Heart right ventricle (tissue), 16 donors: ENCODE measurements around the gene SAMD3. TPM values are rescaled to one million over a fixed set of nuclear protein-coding genes. Genes with fewer than 3 reads are reported as not detected.

Experiments
- ATAC-seq, 8 donors: fragments of 200-7000 bp; cut with Tn5 transposase; one replicate each; pipeline ENCODE4 v1.9.1; 2020; ENCODE audit warnings: mild to moderate bottlenecking in 8 of 8, moderate library complexity in 8 of 8, moderate number of reproducible peaks in 1 of 8
- DNase-seq, 2 donors: peaks; one replicate each; pipeline ENCODE4 v3.0.0-alpha.2; 2020
- H3K27ac ChIP-seq, 10 donors: fragments of 200-600 bp; sonication (generic) in 2 of 10; one replicate each; pipeline versions ENCODE4 v1.5.0 to v1.8.0; 2020 to 2022; ENCODE audit warnings: mild to moderate bottlenecking in 3 of 10
- H3K27me3 ChIP-seq, 7 donors: fragments of 200-600 bp; one replicate each; pipeline ENCODE4 v1.8.0; 2021 to 2022; ENCODE audit warnings: mild to moderate bottlenecking in 2 of 7
- H3K36me3 ChIP-seq, 9 donors: fragments of 200-600 bp; sonication (generic) in 1 of 9; one replicate each; pipeline versions ENCODE4 v1.5.0 to v1.8.0; 2020 to 2022; ENCODE audit warnings: mild to moderate bottlenecking in 2 of 9
- H3K4me1 ChIP-seq, 9 donors: fragments of 200-600 bp; sonication (generic) in 1 of 9; one replicate each; pipeline versions ENCODE4 v1.5.0 to v1.8.0; 2020 to 2022; ENCODE audit warnings: mild to moderate bottlenecking in 4 of 9
- H3K4me3 ChIP-seq, 10 donors: fragments of 200-600 bp; sonication (generic) in 2 of 10; one replicate each; pipeline versions ENCODE4 v1.5.0 to v1.8.0; 2020 to 2022; ENCODE audit warnings: mild to moderate bottlenecking in 7 of 10, moderate library complexity in 2 of 10
- H3K9me3 ChIP-seq, 11 donors: fragments of 200-600 bp in 10 of 11; sonication (generic) in 2 of 11; one replicate each; pipeline versions ENCODE4 v1.5.0 to v1.8.0; 2013 to 2022; ENCODE audit warnings: mild to moderate bottlenecking in 2 of 11, control low read depth in 1 of 11, moderate library complexity in 1 of 11
- CTCF ChIP-seq, 9 donors: fragments of 200-600 bp; sonication (generic) in 2 of 9; IDR thresholded peaks; one replicate each; pipeline versions ENCODE4 v1.5.0 to v1.8.0; 2021 to 2022; ENCODE audit warnings: antibody characterized with exemption in 9 of 9, mild to moderate bottlenecking in 5 of 9, moderate library complexity in 1 of 9
- WGBS, 2 donors: extraction: QIAGEN DNeasy Blood & Tissue Kit; methylation state at CpG; one replicate each; pipeline ENCODE4 v1.1.7; 2013; ENCODE audit warnings: inconsistent platforms in 1 of 2; 5-methylcytosine and 5-hydroxymethylcytosine counted together
- intact Hi-C, 10 donors: fragments of 100-400 bp; cut with DNase I; formaldehyde crosslinking; loops; one replicate each; pipeline versions ENCODE4 v1.11.1 to v1.14.2; 2022
- polyA plus RNA-seq, 2 donors: library from polyadenylated mRNA; stranded (reverse); fragments of 200-250 nt; gene quantifications; one replicate each; pipeline ENCODE4 v1.2.3, GENCODE V29; 2013
- total RNA-seq, 10 donors: library from RNA; stranded (reverse); fragmentation: NEBNext Ultra II Directional in 3 of 10; extraction: Animal tissue kit (Norgen Biotek cat#: 25700) in 3 of 10; gene quantifications; one replicate each; pipeline versions ENCODE4 v1.2.1 to v1.2.4, GENCODE V29; 2021 to 2023
- donor health status: Arrhythmogenic right ventricular cardiomyopathy.
- donor health status: ischemic (EF 13 %, LVEDD 7.1; RV severe dilation, severe dysfunction).
- donor health status: healthy with polysubstance abuse.
- donor health status: DM: no; HTN: yes; CAD: no.
- donor health status: DM: no; HTN: no; CAD: no.
- donor health status: ischemic (EF 25% LVEDD 6.9; RV normal size, moderate dysfunction).
- donor health status: ischemic (EF 25% LVEDD 5.7; RV mildly dilated, moderate dysfunction).
- donor health status: healthy.
- donor health status: DM: yes; HTN: yes; CAD: no.
- donor health status: Ischemic cardiomyopathy.
- donor health status: ischemic (EF 35%, LVEDD 5.7; RV mildly dilated, moderate dysfunction).
- donor health status: nonischemic (EF 11% LVEDD 7.7; RV severe dilation, severe dysfunction).
- donor health status: DM: yes; HTN: yes; CAD: no.
- donor health status: PGD.
- donor health status: ischemic (EF 29% LVEDD 5.4; RV normal size, mild dysfunction).
- donor health status: nonischemic (EF 23%, LVEDD 6.1; RV moderate dilation, normal function).

Gene SAMD3
- total and polyA plus RNA-seq, 12 donors = 0.12 to 3.1 (median 0.51) TPM; not detected in 7

GRCh38 chr6:130215526-130215925 lies 7.2 kb downstream of the SAMD3 start:
- Histone ChIP-seq H3K27ac (no peak overlapping the region), H3K36me3 (no peaks in the 10 kb centered on the region), H3K9me3 (no peaks in the 10 kb centered on the region), H3K27me3 (peaks cover 0 to 15% (median 0%) of the 10 kb centered on the region in 7 donors), H3K4me1 (no peaks in the 10 kb centered on the region), H3K4me3 (peak overlapping the region in 1 of 10 donors; percentile 39)
- ATAC-seq (no peak), DNase-seq (no peak)
- intact Hi-C loops = no loop called here
- WGBS, 2 donors = 22 to 33% methylated on average over 1 of the region's 1 CpG
- no peak for TF ChIP-seq CTCF (IDR thresholded peaks at IDR 0.05)

DNA sequence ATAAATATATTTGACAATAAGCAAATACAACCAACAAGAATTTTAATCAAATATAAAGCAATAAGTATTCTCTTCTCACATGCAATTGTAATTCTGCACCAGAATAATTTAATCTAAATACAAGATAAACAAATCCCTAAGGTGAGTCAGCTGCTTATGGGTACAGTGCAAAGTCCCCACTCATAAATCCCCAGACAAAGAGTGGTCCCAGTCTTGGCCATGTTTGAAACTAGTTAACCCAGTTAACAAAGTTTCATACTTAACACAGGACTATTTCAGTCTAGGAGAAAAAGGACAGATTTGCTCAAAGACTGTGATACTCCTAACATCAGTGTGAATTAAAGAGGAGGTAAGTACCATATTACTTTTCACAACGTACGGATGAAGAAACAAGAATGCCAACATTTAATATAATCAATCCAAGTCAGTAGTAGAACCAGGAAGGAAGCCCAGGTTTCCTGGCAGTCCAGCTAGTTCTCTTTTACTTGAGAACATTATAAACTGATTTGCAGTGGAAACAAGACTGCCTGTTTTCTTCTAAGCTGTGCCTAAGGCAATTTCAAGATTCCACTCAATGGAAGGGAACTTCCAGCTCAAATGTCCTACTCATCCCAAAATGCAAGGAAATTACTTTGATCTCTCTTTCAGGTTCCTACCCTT lies 10.4 kb downstream of the SAMD3 start:
- WGBS, 2 donors = 33 to 57% methylated on average over 2 of the region's 2 CpGs
- H3K4me3 ChIP-seq = peak overlapping the region in 1 of 10 donors; percentile 39
- H3K36me3 ChIP-seq = no peaks in the 10 kb centered on the region
- DNase-seq (no peak), ATAC-seq (no peak)
- no peaks in the 10 kb centered on the region for H3K9me3 ChIP-seq
- intact Hi-C loops = no loop called here
- no peak overlapping the region for H3K27ac ChIP-seq
- TF ChIP-seq CTCF (IDR thresholded peaks at IDR 0.05) = no peak
- H3K4me1 ChIP-seq = no peaks in the 10 kb centered on the region
- H3K27me3 ChIP-seq = peaks cover 0 to 5% (median 0%) of the 10 kb centered on the region in 7 donors

DNA sequence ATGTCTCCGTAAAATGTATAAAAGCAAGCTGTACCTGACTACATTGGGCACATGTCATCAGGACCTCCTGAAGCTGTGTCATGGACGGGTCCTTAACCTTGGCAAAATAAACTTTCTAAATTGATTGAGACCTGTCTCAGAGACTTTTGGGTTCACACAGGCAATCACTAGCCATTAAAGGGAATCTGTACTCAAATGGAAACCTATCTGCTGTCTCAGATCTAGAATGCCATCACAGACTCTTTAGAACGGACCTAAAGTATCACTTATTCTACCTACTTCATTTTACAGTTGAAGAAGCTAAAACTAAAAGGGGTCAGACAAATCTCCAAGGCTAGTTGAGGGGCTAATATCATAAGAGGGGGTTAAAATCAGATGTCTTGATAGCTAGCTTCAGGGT lies 11.1 kb downstream of the SAMD3 start:
- H3K27ac ChIP-seq = no peak overlapping the region
- no peak for TF ChIP-seq CTCF (IDR thresholded peaks at IDR 0.05)
- no peaks in the 10 kb centered on the region for H3K4me1 ChIP-seq
- H3K9me3 ChIP-seq = no peaks in the 10 kb centered on the region
- peak overlapping the region in 1 of 10 donors; percentile 39 for H3K4me3 ChIP-seq
- intact Hi-C loops = no loop called here
- ATAC-seq (no peak), DNase-seq (no peak)
- peaks cover 0 to 4% (median 0%) of the 10 kb centered on the region in 7 donors for H3K27me3 ChIP-seq
- no peaks in the 10 kb centered on the region for H3K36me3 ChIP-seq
- WGBS, 2 donors = 71 to 79% methylated on average over 3 of the region's 3 CpGs

GRCh38 chr6:130207979-130208649 lies 14.6 kb downstream of the SAMD3 start:
- Histone ChIP-seq H3K9me3 (no peaks in the 10 kb centered on the region), H3K4me3 (no peak overlapping the region), H3K27ac (no peak overlapping the region), H3K36me3 (no peaks in the 10 kb centered on the region), H3K27me3 (no peaks in the 10 kb centered on the region), H3K4me1 (no peaks in the 10 kb centered on the region)
- intact Hi-C loops = no loop called here
- ATAC-seq (no peak), DNase-seq (no peak)
- TF ChIP-seq CTCF (IDR thresholded peaks at IDR 0.05) = no peak
- 89 to 92% methylated on average over 10 of the region's 10 CpGs for WGBS, 2 donors
